ENCODE results near the gene PRDM5. TPM values are rescaled to one million over a fixed set of nuclear protein-coding genes. Genes with fewer than 3 reads are reported as not detected.

Gene PRDM5
- total RNA-seq, 1 experiment from 2014 or later: 13.1 TPM

GRCh38 chr4:120856294-120856693 is 66.2 kb downstream of the PRDM5 start:
- no peak for DNase-seq (ENCODE audit: low spot score)

GRCh38 chr4:120855307-120856001 is 67.1 kb downstream of the PRDM5 start:
- no peak for DNase-seq (ENCODE audit: low spot score)

GRCh38 chr4:120853161-120853935 is 69.2 kb downstream of the PRDM5 start:
- DNase-seq (ENCODE audit: low spot score): no peak

GRCh38 chr4:120850018-120850599 is 72.4 kb downstream of the PRDM5 start:
- peak; percentile 4 for DNase-seq (ENCODE audit: low spot score)

- DNase-seq (ENCODE audit: low spot score): no peak
These were observed 75.4 kb downstream of the PRDM5 start for GRCh38 chr4:120847019-120847582.

GRCh38 chr4:120844528-120844921 is 78.0 kb downstream of the PRDM5 start:
- DNase-seq (ENCODE audit: low spot score): no peak

- peak; percentile 5 for DNase-seq (ENCODE audit: low spot score)
These were observed 78.5 kb downstream of the PRDM5 start for GRCh38 chr4:120843849-120844527.

GRCh38 chr4:120842031-120842430 is 80.5 kb downstream of the PRDM5 start:
- DNase-seq (ENCODE audit: low spot score): peak; percentile 4

GRCh38 chr4:120841580-120841979 is 80.9 kb downstream of the PRDM5 start:
- DNase-seq (ENCODE audit: low spot score): no peak

GRCh38 chr4:120839974-120840751 is 82.4 kb downstream of the PRDM5 start:
- no peak for DNase-seq (ENCODE audit: low spot score)

GRCh38 chr4:120839334-120839973 is 83.1 kb downstream of the PRDM5 start:
- no peak for DNase-seq (ENCODE audit: low spot score)

- DNase-seq (ENCODE audit: low spot score): no peak
These were observed 83.7 kb downstream of the PRDM5 start for GRCh38 chr4:120838784-120839183.

- no peak for DNase-seq (ENCODE audit: low spot score)
These were observed 84.9 kb downstream of the PRDM5 start for GRCh38 chr4:120837656-120838055.

GRCh38 chr4:120835342-120835741 is 87.2 kb downstream of the PRDM5 start:
- no peak for DNase-seq (ENCODE audit: low spot score)

- DNase-seq (ENCODE audit: low spot score): no peak
These were observed 92.3 kb downstream of the PRDM5 start for GRCh38 chr4:120830204-120830603.

GRCh38 chr4:120829113-120829831 is 93.3 kb downstream of the PRDM5 start:
- no peak for DNase-seq (ENCODE audit: low spot score)

GRCh38 chr4:120826853-120827252 is 95.7 kb downstream of the PRDM5 start:
- no peak for DNase-seq (ENCODE audit: low spot score)

- no peak for DNase-seq (ENCODE audit: low spot score)
These were observed 96.1 kb downstream of the PRDM5 start for GRCh38 chr4:120826449-120826848.

- no peak for DNase-seq (ENCODE audit: low spot score)
These were observed 97.6 kb downstream of the PRDM5 start for GRCh38 chr4:120824946-120825345.

- no peak for DNase-seq (ENCODE audit: low spot score)
These were observed 100.5 kb downstream of the PRDM5 start for GRCh38 chr4:120821977-120822376.
